Adrenal gland (tissue), 5 donors: ENCODE results near the gene MAPK10.

ENCODE experiments used
- CTCF ChIP-seq, 6 experiments: fragments of 450-650 bp in 4 of 6; fragments of 200-600 bp in 2 of 6; sonication (generic) in 1 of 6; IDR thresholded peaks; 1 replicate in 5 of 6; 2 replicates in 1 of 6; pipeline versions ENCODE4 v1.5.1 to v1.8.0; 2016 to 2021; ENCODE audit warnings: antibody characterized with exemption in 6 of 6, mild to moderate bottlenecking in 2 of 6, moderate library complexity in 1 of 6
- POLR2A ChIP-seq, 2 donors: fragments of 450-650 bp; IDR thresholded peaks; one replicate each; pipeline ENCODE4 v1.6.1; 2017; ENCODE audit warnings: antibody characterized with exemption in 2 of 2, mild to moderate bottlenecking in 2 of 2, moderate library complexity in 1 of 2
- donor health status: DM: no; HTN: no; CAD: no.

- TF ChIP-seq CTCF (IDR thresholded peaks at IDR 0.05) (no peak), POLR2A (IDR thresholded peaks at IDR 0.05) (no peak)
Measured at GRCh38 chr4:86001591-86001990, 358.3 kb downstream of the MAPK10 start.
